Neural cell (in vitro differentiated cells): ENCODE data around the gene ADAMTS16.

ENCODE experiments used
- EP300 ChIP-seq: fragments of 450-650 bp; conservative IDR thresholded peaks from 2 replicates; pipeline ENCODE4 v1.6.1; 2014; ENCODE audit warnings: antibody characterized with exemption, mild to moderate bottlenecking, moderate library complexity; ENCODE audit not compliant: poor library complexity, severe bottlenecking
- EZH2 ChIP-seq: fragments of 200-600, 300-800 bp; shearing (Covaris generic), sonication (generic); IDR thresholded peaks from 2 replicates; pipeline ENCODE4 v1.6.1; 2014; ENCODE audit warnings: antibody characterized with exemption, low read length, borderline replicate concordance, mild to moderate bottlenecking; ENCODE audit not compliant: insufficient read depth, poor library complexity, severe bottlenecking
- MXI1 ChIP-seq: fragments of 450-650 bp; conservative IDR thresholded peaks from 2 replicates; pipeline ENCODE4 v1.6.1; 2014; ENCODE audit warnings: antibody characterized with exemption, mild to moderate bottlenecking; ENCODE audit not compliant: poor library complexity, severe bottlenecking
- POLR2AphosphoS5 ChIP-seq: IDR thresholded peaks from 2 replicates; pipeline ENCODE4 v1.6.1; 2012
- REST ChIP-seq: IDR thresholded peaks from 2 replicates; pipeline ENCODE4 v1.6.1; 2012; ENCODE audit warnings: borderline replicate concordance
- TAF1 ChIP-seq: IDR thresholded peaks from 2 replicates; pipeline ENCODE4 v1.6.1; 2012; ENCODE audit warnings: low read depth
- TF ChIP-seq, protein P1 (sequence below): fragments of 450-650 bp; IDR thresholded peaks from 2 replicates; pipeline ENCODE4 v1.5.1; 2014; ENCODE audit warnings: antibody characterized with exemption, mild to moderate bottlenecking, moderate library complexity; ENCODE audit not compliant: poor library complexity, severe bottlenecking

- TF ChIP-seq, protein P1, sequence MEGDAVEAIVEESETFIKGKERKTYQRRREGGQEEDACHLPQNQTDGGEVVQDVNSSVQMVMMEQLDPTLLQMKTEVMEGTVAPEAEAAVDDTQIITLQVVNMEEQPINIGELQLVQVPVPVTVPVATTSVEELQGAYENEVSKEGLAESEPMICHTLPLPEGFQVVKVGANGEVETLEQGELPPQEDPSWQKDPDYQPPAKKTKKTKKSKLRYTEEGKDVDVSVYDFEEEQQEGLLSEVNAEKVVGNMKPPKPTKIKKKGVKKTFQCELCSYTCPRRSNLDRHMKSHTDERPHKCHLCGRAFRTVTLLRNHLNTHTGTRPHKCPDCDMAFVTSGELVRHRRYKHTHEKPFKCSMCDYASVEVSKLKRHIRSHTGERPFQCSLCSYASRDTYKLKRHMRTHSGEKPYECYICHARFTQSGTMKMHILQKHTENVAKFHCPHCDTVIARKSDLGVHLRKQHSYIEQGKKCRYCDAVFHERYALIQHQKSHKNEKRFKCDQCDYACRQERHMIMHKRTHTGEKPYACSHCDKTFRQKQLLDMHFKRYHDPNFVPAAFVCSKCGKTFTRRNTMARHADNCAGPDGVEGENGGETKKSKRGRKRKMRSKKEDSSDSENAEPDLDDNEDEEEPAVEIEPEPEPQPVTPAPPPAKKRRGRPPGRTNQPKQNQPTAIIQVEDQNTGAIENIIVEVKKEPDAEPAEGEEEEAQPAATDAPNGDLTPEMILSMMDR = no peak
- no peak for TF ChIP-seq EP300
- TF ChIP-seq POLR2AphosphoS5 = no peak
- no peak for TF ChIP-seq TAF1
- no peak for TF ChIP-seq EZH2
- TF ChIP-seq REST = no peak
- TF ChIP-seq MXI1 = no peak
Observed at GRCh38 chr5:5144441-5144840, 4.3 kb downstream of the ADAMTS16 start.
